Activated naive CD8-positive, alpha-beta T cell treated with anti-CD3 and anti-CD28 coated beads, Interleukin-2, amount 50 U/mL, for 16 hours (primary cell): Measurements from ENCODE around the gene CADM1.

ENCODE experiments used
- DNase-seq: peaks from one replicate; pipeline ENCODE4 v3.0.0-alpha.2; 2020; ENCODE audit warnings: low read depth, low spot score

The CADM1 gene

GRCh38 chr11:115249061-115249578, 255.1 kb downstream of the CADM1 start:
- no peak for DNase-seq

- no peak for DNase-seq
Measured at GRCh38 chr11:115247953-115248352, 256.3 kb downstream of the CADM1 start.

GRCh38 chr11:115247361-115247760, 256.9 kb downstream of the CADM1 start:
- no peak for DNase-seq

DNA sequence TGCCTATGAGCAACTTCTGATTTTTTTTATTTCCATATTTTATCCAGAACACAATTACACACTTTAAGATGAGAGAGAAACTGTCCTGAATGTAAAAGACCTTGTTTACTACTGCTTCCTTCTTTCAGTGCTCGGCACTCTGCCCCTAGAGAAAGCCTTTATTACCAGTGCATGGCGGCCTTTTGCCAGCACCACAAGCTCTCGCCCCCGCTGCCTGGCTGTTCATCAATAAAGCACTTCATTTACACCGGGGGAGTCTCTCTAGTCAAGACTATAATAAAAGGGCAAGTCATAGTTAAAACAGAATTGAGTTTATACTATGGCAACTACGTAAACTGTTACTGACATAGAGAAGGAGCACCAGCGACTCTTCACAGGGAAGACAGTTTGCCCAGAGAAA, 259.5 kb downstream of the CADM1 start:
- no peak for DNase-seq

- no peak for DNase-seq
Measured at GRCh38 chr11:115244296-115244695, 259.9 kb downstream of the CADM1 start.

DNA sequence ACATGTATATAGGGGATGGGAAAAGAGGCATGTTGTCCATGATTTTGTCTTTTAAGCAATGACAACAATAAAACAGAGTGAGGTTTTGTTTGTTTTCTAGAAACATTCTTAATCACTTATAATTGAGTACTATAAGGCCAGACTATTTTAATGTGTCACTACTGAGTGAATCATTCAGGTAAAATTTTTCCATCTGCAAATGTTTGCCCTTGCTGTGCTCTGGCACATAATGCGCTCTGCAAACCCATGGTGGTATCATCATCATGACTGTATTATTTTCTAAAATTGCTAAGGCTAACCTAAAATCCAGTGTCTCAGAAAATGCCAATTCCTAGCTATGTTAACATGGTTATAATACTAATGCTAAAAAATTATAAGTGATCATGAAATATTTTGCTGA, 261.2 kb downstream of the CADM1 start:
- DNase-seq = no peak

DNA sequence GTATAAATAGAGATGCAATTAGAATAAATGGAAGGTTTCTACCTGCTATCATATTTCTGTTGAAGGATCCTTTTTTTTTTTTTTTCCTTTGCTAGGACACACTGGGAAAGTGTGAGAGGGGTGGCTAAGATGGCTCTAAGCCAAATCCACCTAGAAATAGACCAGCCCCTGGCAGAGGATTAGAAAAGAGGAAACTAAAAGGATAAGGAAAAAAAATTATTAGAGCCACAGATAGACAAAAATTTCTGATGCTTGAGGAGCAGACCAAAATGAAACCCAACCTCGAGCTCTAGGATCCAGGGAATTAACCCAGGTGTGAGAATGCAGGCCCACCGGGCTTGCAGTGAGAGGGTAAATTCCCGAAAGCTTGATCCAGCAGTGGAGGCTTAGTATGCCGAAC, 262.3 kb downstream of the CADM1 start:
- no peak for DNase-seq

DNA sequence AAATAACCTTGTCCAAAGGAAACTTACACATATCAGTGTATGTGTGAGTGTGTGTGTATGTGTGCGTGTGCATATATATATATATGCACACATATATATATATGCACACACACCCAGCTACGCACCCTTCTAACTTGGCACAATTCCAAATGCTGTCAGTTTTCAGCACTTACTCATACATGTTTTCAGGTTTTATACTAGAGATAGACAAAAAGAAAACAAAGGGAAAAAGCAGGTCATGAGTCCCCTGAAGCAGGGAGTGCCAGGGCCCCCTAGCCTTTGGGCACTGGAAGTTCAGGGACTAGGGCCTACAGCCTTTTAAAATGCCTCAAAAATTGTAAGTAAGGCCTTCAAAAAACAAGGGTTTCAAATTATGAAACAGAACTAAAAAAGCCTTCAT, 265.4 kb downstream of the CADM1 start:
- DNase-seq = no peak

DNA sequence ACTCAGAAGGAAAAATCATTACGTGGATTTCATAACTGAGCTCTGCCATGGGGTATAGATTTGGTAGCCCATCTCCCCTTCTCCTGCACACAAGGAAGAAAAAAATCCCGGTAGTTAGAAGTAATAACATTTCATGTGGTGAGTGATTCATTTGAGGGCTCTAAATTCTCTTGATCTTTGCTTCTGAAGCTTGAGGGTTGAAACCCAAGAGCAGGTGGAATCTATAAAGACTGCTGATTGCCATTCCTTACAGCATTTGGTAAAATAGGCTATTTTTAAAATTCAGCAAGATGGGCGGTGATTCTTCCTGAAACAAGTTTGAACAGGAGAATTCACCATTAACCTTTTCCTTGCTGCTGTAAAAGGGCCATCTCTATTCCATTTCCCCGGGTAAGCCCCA, 266.1 kb downstream of the CADM1 start:
- DNase-seq = no peak

DNA sequence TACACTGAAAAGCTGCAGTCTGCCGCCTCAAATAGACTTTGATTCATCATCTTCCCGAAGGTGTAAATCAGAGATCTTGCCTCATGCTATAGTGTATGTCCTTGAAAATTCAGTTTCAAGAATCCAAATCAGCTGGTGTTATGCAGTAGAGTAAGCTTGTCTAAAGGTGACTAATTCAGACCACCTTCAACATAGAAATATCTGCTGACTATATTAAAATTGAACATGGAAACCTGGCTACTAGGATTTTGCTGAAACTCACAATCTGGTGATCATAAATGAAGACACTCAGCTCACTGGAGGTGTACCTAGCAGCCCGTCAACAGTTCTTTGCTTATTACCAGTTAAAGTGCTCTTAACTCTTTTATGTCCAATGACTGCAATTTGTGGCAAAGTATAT, 266.6 kb downstream of the CADM1 start:
- DNase-seq = no peak

GRCh38 chr11:115234794-115235193, 269.4 kb downstream of the CADM1 start:
- no peak for DNase-seq

DNA sequence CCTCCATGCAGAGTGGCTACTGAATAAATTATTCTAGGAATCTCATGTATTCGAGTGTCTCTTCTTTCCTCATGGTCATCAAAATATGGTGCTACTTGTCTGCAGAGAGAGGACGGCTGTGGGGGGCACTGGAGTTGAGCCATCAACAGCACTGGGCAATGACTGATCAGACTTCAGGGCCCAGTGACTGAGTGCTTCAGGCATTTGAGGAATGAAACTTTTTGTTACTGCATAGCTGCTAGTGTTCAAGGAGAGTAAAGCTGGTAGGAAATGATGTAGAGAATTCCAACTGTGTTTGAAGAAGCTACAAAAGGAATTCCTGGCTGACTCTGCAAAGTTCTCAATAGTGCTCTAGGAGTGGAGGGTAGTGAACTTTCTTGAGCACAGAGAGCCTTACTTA, 277.7 kb downstream of the CADM1 start:
- DNase-seq = no peak

GRCh38 chr11:115224551-115224950, 279.7 kb downstream of the CADM1 start:
- DNase-seq = no peak

DNA sequence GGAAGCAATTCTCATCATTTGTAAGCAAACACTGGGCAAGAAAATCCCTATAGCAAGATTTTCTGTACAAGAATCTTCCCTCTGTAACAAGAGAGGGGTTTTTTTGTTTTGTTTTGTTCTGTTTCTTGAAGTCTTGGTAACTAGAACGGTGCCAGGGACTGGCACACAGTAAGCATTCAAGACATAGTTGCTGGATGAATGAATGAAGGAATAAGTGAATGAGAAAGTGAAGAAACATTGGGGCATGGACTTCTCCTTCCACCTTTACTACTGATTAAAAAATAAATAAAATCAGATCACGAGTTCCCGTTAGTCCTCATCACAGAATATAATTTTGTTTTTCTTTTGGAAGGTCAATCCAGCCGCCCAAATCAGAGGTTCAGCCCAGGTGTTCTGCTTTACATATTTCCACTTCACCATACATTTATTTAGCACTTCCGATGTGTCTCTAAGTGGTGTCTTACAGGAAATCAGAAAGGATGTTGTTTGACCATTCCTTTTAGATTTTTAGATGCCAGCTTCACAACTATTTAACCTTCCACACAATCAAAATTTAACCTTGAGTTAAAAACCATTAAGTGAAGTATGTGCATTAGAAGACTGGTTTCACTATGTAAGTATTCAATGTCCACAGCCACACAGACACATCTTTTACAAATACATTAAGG, 281.2 kb downstream of the CADM1 start:
- no peak for DNase-seq

DNA sequence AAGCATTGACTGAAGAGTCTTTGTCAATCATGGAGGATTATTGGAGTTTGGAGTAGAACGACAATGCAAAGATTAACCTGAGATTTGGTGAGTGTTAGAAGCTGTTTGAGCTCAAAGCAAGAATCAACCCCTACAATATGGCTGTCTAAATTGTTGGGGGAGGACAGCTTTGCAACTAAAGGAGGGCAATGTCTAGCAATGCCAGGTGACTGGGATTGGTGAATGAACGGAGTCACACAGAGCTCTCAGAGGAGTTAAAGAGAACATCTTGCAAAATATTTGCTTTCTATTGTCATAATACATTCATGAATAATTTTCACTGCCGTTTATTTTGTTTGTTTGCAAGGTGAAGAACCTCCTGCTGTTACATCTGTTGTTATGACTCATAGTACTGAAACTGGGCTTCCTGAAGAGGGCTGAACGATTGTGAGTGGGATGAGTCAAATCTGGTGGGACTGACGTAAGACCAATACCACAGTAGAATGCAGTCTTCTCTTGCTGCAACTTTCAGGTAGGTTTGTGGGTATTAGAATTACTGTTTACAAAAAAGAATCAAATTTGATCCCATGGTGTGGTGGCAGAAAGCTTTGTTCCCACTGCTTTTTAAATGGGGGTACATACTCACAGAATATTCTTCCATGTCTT, 281.9 kb downstream of the CADM1 start:
- DNase-seq = no peak

GRCh38 chr11:115221461-115222069, 282.6 kb downstream of the CADM1 start:
- no peak for DNase-seq

GRCh38 chr11:115220911-115221310, 283.3 kb downstream of the CADM1 start:
- no peak for DNase-seq

- no peak for DNase-seq
Measured at GRCh38 chr11:115220423-115220822, 283.8 kb downstream of the CADM1 start.

DNA sequence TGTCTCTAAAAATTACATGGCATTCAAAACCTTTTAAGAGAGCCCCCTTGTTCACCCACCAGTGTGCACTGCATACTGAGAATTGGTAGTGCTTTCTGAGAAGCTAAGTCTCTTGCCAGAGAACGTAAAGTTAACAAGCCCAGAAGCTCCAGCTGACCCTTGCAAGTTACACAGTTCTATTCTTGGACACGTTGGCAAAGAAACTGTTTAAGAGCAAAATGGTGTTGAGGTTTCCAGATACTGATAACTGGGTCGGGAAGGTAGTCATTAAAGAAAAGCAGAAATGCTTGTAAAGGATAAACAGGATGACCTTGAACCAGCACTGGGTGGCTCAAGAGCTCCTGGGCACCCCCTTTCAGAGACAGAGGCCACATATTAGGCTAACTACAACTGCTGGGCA, 284.8 kb downstream of the CADM1 start:
- no peak for DNase-seq

GRCh38 chr11:115217726-115218311, 286.4 kb downstream of the CADM1 start:
- DNase-seq = no peak

- DNase-seq = no peak
Measured at GRCh38 chr11:115215694-115216617, 288.3 kb downstream of the CADM1 start.
